ENCODE results near the gene TNIK.

TNIK gene

DNA sequence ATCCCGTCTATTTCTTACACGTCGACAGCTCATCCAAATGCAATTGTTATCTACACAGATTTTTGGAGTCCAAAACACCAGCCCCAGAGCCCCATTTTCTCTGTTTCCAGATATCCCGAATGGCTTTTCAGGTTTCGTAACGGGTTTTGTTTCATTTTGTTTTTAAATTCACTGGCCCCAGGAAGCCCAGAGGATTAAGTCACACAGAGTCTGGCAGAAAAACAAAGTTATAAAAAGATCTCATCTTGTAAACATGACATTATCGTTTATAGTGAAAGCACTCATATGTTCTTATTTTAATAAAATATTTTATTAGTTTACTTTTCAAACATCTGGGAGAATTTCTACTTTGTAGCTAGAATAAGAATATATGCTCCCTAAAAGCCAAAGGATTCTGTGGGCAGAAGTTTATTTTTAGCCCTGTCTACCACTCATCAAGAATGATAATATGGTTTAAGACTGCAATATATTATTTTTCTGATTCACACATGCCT, 284.4 kb downstream of the TNIK start:
- H3K27me3 ChIP-seq (ENCODE audit: insufficient read depth, insufficient read length): no peaks in the 10 kb centered on the region
- no peaks in the 10 kb centered on the region for H3K9me3 ChIP-seq (ENCODE audit: insufficient read depth, low read length)
- TF ChIP-seq SUZ12 (IDR thresholded peaks at IDR 0.05; ENCODE audit: extremely low read depth, insufficient read depth, insufficient read length) (no peak), ZNF274 (IDR thresholded peaks at IDR 0.05; ENCODE audit: low read depth, low read length) (no peak), YY1 (IDR thresholded peaks at IDR 0.05; ENCODE audit: insufficient read depth, insufficient read length) (no peak)
- no peaks in the 10 kb centered on the region for H3K4me1 ChIP-seq (ENCODE audit: insufficient read depth, insufficient read length)
- H3K36me3 ChIP-seq (ENCODE audit: insufficient read depth, insufficient read length, low read length): no peaks in the 10 kb centered on the region
- H3K4me3 ChIP-seq (ENCODE audit: insufficient read length, low read depth): no peak overlapping the region
- no peak for DNase-seq (ENCODE audit: low read depth, low spot score)
- no peak overlapping the region for H3K9ac ChIP-seq (ENCODE audit: insufficient read length, low read depth)

DNA sequence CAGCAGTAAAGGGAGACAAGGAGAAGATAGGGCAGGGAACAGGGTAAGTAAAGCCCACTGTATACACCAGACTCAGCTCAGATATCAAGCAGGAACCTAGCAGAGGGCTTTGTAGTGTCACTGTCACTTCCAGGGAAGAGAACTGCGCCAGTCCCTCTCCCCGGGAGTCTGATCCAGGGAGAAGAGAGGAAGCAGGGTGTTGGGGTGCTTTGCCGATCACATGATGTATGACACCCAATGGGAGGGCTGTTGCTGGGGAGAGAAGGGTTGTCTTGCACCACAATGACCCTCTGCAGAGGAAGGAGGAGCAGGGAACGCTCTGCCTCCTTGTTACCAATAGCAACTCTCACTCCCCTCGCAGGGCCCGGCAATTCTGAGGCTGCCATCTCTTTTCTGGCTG, 286.5 kb downstream of the TNIK start:
- no peaks in the 10 kb centered on the region for H3K36me3 ChIP-seq (ENCODE audit: insufficient read depth, insufficient read length, low read length)
- no peaks in the 10 kb centered on the region for H3K4me1 ChIP-seq (ENCODE audit: insufficient read depth, insufficient read length)
- H3K9ac ChIP-seq (ENCODE audit: insufficient read length, low read depth): no peak overlapping the region
- TF ChIP-seq YY1 (IDR thresholded peaks at IDR 0.05; ENCODE audit: insufficient read depth, insufficient read length): no peak
- TF ChIP-seq ZNF274 (IDR thresholded peaks at IDR 0.05; ENCODE audit: low read depth, low read length): no peak
- TF ChIP-seq SUZ12 (IDR thresholded peaks at IDR 0.05; ENCODE audit: extremely low read depth, insufficient read depth, insufficient read length): no peak
- no peaks in the 10 kb centered on the region for H3K27me3 ChIP-seq (ENCODE audit: insufficient read depth, insufficient read length)
- DNase-seq (ENCODE audit: low read depth, low spot score): no peak
- H3K9me3 ChIP-seq (ENCODE audit: insufficient read depth, low read length): no peaks in the 10 kb centered on the region
- H3K4me3 ChIP-seq (ENCODE audit: insufficient read length, low read depth): no peak overlapping the region

DNA sequence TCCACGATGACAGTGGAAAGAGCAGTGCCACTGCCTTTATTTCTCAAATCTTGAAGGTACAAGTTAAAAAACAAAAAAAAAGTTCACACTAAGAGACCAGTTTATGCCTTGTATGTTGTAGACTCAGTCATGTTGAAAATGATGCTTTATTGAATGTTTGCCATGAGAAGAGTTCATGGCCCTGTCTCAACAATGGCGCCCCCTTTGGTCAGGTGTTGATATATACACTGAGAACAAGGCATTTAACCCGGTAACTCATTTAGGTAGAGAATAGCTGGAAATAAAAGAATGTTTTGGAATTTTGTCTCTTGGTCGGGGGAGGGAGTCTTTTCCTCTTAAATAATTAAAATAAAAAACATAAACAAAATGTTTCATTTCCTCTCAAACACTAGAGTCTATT, 288.1 kb downstream of the TNIK start:
- no peaks in the 10 kb centered on the region for H3K9me3 ChIP-seq (ENCODE audit: insufficient read depth, low read length)
- H3K27me3 ChIP-seq (ENCODE audit: insufficient read depth, insufficient read length): no peaks in the 10 kb centered on the region
- H3K9ac ChIP-seq (ENCODE audit: insufficient read length, low read depth): no peak overlapping the region
- no peaks in the 10 kb centered on the region for H3K36me3 ChIP-seq (ENCODE audit: insufficient read depth, insufficient read length, low read length)
- H3K4me1 ChIP-seq (ENCODE audit: insufficient read depth, insufficient read length): no peaks in the 10 kb centered on the region
- no peak for TF ChIP-seq SUZ12 (IDR thresholded peaks at IDR 0.05; ENCODE audit: extremely low read depth, insufficient read depth, insufficient read length)
- no peak for TF ChIP-seq YY1 (IDR thresholded peaks at IDR 0.05; ENCODE audit: insufficient read depth, insufficient read length)
- no peak for TF ChIP-seq ZNF274 (IDR thresholded peaks at IDR 0.05; ENCODE audit: low read depth, low read length)
- no peak for DNase-seq (ENCODE audit: low read depth, low spot score)
- no peak overlapping the region for H3K4me3 ChIP-seq (ENCODE audit: insufficient read length, low read depth)

DNA sequence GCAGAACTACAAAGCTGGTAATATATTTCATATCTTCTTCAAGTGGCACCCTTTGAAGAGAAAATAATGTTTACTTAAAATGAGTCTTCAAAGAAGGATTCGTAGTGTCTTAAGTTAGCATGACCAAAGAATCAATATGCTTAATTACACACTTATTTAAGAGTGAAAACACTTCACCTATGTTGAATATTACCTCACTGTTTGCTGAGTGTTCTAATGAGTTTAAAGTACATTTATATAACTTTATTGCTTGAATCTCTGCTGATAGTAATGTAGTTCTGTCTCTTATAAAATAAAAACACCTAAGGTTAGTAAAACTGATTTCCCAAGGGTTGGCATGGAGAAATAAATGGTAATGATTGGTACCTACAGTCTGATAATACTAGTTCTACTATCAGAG, 290.3 kb downstream of the TNIK start:
- no peak for TF ChIP-seq YY1 (IDR thresholded peaks at IDR 0.05; ENCODE audit: insufficient read depth, insufficient read length)
- TF ChIP-seq SUZ12 (IDR thresholded peaks at IDR 0.05; ENCODE audit: extremely low read depth, insufficient read depth, insufficient read length): no peak
- no peak for TF ChIP-seq ZNF274 (IDR thresholded peaks at IDR 0.05; ENCODE audit: low read depth, low read length)

DNA sequence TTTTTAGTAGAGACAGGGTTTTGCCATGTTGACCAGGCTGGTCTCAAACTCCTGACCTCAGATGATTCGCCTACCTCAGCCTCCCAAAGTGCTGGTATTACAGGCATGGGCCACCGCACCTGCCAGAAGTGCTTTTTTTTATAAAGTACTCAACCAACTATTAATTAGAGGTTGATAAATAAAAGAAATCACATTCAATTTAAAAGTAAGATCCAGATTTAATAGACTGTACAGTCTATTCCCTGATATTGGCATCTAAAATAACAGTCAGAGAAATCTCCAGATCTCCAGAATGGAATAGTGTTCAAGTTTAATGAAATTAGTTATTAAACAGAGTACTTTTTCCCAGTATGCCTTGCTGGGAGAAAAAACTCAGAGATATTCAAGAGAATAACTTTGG, 290.8 kb downstream of the TNIK start:
- H3K4me1 ChIP-seq (ENCODE audit: insufficient read depth, insufficient read length): peaks cover 6% of the 10 kb centered on the region
- no peak overlapping the region for H3K4me3 ChIP-seq (ENCODE audit: insufficient read length, low read depth)
- H3K36me3 ChIP-seq (ENCODE audit: insufficient read depth, insufficient read length, low read length): no peaks in the 10 kb centered on the region
- H3K9ac ChIP-seq (ENCODE audit: insufficient read length, low read depth): no peak overlapping the region
- peaks cover 6% of the 10 kb centered on the region; the same call in 1 of the 2 replicates for H3K9me3 ChIP-seq (ENCODE audit: insufficient read depth, low read length)
- H3K27me3 ChIP-seq (ENCODE audit: insufficient read depth, insufficient read length): no peaks in the 10 kb centered on the region
- no peak for TF ChIP-seq ZNF274 (IDR thresholded peaks at IDR 0.05; ENCODE audit: low read depth, low read length)
- DNase-seq (ENCODE audit: low read depth, low spot score): no peak

More for the DNA sequence above, 290.3 kb downstream of the TNIK start:
- peaks cover 2% of the 10 kb centered on the region; the same call in 1 of the 2 replicates for H3K9me3 ChIP-seq (ENCODE audit: insufficient read depth, low read length)
- no peaks in the 10 kb centered on the region for H3K36me3 ChIP-seq (ENCODE audit: insufficient read depth, insufficient read length, low read length)
- H3K4me3 ChIP-seq (ENCODE audit: insufficient read length, low read depth): no peak overlapping the region
- H3K9ac ChIP-seq (ENCODE audit: insufficient read length, low read depth): no peak overlapping the region
- no peaks in the 10 kb centered on the region for H3K27me3 ChIP-seq (ENCODE audit: insufficient read depth, insufficient read length)
- peaks cover 6% of the 10 kb centered on the region for H3K4me1 ChIP-seq (ENCODE audit: insufficient read depth, insufficient read length)
- no peak for DNase-seq (ENCODE audit: low read depth, low spot score)

DNA sequence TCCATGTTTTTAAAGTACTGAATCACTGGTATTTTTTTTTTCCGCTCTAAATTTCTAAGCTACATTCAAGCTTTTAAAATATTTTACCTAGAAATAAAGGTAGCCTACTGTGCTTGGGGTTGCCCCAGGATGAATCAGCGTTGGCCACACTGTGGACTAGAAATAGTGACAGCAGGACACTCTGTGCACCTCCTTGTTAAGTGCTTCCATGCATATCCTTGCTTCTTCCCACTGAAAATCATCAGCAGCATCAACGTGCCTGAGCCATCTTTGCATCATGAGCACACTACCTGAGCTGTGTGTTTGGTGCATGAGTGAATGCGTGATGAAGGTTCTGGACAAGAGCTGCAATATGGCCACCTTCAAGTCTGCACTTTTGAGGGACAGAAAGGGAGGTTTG, 291.7 kb downstream of the TNIK start:
- Histone ChIP-seq H3K4me1 (ENCODE audit: insufficient read depth, insufficient read length) (peaks cover 6% of the 10 kb centered on the region), H3K9me3 (ENCODE audit: insufficient read depth, low read length) (peaks cover 12% of the 10 kb centered on the region), H3K4me3 (ENCODE audit: insufficient read length, low read depth) (no peak overlapping the region), H3K9ac (ENCODE audit: insufficient read length, low read depth) (no peak overlapping the region), H3K27me3 (ENCODE audit: insufficient read depth, insufficient read length) (no peaks in the 10 kb centered on the region), H3K36me3 (ENCODE audit: insufficient read depth, insufficient read length, low read length) (no peaks in the 10 kb centered on the region)
- no peak for TF ChIP-seq YY1 (IDR thresholded peaks at IDR 0.05; ENCODE audit: insufficient read depth, insufficient read length)
- TF ChIP-seq ZNF274 (IDR thresholded peaks at IDR 0.05; ENCODE audit: low read depth, low read length): no peak
- TF ChIP-seq SUZ12 (IDR thresholded peaks at IDR 0.05; ENCODE audit: extremely low read depth, insufficient read depth, insufficient read length): no peak
- no peak for DNase-seq (ENCODE audit: low read depth, low spot score)

DNA sequence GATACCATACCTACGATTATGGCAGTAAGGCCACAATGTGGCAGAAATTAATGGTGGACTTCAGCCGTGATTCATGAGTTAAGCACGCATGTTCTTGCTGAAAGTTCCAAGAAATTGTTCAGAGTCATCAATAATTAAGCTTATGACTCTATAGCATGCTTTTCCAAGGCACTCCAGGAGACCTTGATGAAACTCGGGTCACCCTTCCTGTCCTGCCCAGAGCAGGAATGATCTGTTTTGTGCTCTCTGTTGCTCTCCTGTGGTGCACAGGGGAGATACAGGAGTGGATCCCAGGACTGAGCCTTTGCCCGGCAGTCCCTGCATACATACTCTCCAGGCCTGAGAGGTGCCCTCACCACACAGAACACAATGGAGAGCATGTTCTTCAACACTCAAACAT, 292.1 kb downstream of the TNIK start:
- TF ChIP-seq ZNF274 (IDR thresholded peaks at IDR 0.05; ENCODE audit: low read depth, low read length) (no peak), YY1 (IDR thresholded peaks at IDR 0.05; ENCODE audit: insufficient read depth, insufficient read length) (no peak), SUZ12 (IDR thresholded peaks at IDR 0.05; ENCODE audit: extremely low read depth, insufficient read depth, insufficient read length) (no peak)
- no peaks in the 10 kb centered on the region for H3K36me3 ChIP-seq (ENCODE audit: insufficient read depth, insufficient read length, low read length)
- no peak overlapping the region for H3K4me3 ChIP-seq (ENCODE audit: insufficient read length, low read depth)
- peaks cover 17% of the 10 kb centered on the region for H3K9me3 ChIP-seq (ENCODE audit: insufficient read depth, low read length)
- peaks cover 6% of the 10 kb centered on the region for H3K4me1 ChIP-seq (ENCODE audit: insufficient read depth, insufficient read length)
- peak; percentile 36 for DNase-seq (ENCODE audit: low read depth, low spot score)
- no peak overlapping the region for H3K9ac ChIP-seq (ENCODE audit: insufficient read length, low read depth)
- H3K27me3 ChIP-seq (ENCODE audit: insufficient read depth, insufficient read length): no peaks in the 10 kb centered on the region

DNA sequence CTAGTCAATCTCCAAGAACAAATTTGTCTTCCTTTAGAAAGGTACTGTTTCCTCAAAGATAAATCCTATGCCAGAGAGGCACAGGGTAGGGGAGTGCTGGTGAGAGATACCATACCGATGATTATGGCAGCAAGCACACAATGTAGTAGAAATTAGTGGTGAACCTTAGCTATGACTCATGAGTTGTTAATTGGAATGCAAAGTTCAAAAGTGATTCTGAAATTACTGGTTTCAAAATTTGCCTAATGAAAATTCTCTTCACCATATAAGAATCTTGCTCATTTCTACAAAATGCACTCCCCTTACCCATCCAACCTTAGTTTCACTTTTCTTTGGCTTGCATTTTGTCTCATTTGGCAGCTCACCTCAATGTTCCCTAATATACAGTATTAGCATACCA, 294.2 kb downstream of the TNIK start:
- no peaks in the 10 kb centered on the region for H3K27me3 ChIP-seq (ENCODE audit: insufficient read depth, insufficient read length)
- no peak for DNase-seq (ENCODE audit: low read depth, low spot score)
- no peaks in the 10 kb centered on the region for H3K36me3 ChIP-seq (ENCODE audit: insufficient read depth, insufficient read length, low read length)
- no peak overlapping the region for H3K9ac ChIP-seq (ENCODE audit: insufficient read length, low read depth)
- H3K4me1 ChIP-seq (ENCODE audit: insufficient read depth, insufficient read length): peaks cover 6% of the 10 kb centered on the region
- no peak for TF ChIP-seq YY1 (IDR thresholded peaks at IDR 0.05; ENCODE audit: insufficient read depth, insufficient read length)
- TF ChIP-seq ZNF274 (IDR thresholded peaks at IDR 0.05; ENCODE audit: low read depth, low read length): no peak
- TF ChIP-seq SUZ12 (IDR thresholded peaks at IDR 0.05; ENCODE audit: extremely low read depth, insufficient read depth, insufficient read length): no peak
- H3K4me3 ChIP-seq (ENCODE audit: insufficient read length, low read depth): no peak overlapping the region
- peaks cover 30% of the 10 kb centered on the region for H3K9me3 ChIP-seq (ENCODE audit: insufficient read depth, low read length)
